Measurements from ENCODE around the gene SKIDA1. TPM values are rescaled to one million over a fixed set of nuclear protein-coding genes. Genes with fewer than 3 reads are reported as not detected.

The SKIDA1 gene
- total RNA-seq, 1 donor from 2014 or later, result 1.4 TPM

- DNase-seq (ENCODE audit: low read depth in 2 of 2), result no peak
Measured at GRCh38 chr10:21487416-21488180, 37.9 kb downstream of the SKIDA1 start.

GRCh38 chr10:21482821-21483220, 42.7 kb downstream of the SKIDA1 start:
- DNase-seq (ENCODE audit: low read depth in 2 of 2), result no peak

DNA sequence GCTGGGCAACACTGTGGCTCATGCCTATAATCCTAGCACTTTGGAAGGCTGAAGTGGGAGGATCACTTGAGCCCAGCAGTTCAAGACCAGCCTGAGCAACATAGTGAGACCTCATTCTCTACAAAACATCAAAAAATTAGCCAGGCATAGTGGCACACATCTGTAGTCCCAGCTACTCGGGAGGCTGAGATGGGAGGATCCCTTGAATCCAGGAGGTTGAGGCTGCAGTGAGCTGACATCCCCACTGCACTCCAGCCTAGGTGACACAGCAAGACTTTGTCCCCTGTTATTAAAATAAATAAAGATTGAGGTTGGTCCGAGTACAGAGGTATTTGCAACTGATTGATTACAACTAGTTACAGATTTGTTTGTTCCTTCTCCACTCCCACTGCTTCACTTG, 44.1 kb downstream of the SKIDA1 start:
- no peak for DNase-seq (ENCODE audit: low read depth in 2 of 2)

DNA sequence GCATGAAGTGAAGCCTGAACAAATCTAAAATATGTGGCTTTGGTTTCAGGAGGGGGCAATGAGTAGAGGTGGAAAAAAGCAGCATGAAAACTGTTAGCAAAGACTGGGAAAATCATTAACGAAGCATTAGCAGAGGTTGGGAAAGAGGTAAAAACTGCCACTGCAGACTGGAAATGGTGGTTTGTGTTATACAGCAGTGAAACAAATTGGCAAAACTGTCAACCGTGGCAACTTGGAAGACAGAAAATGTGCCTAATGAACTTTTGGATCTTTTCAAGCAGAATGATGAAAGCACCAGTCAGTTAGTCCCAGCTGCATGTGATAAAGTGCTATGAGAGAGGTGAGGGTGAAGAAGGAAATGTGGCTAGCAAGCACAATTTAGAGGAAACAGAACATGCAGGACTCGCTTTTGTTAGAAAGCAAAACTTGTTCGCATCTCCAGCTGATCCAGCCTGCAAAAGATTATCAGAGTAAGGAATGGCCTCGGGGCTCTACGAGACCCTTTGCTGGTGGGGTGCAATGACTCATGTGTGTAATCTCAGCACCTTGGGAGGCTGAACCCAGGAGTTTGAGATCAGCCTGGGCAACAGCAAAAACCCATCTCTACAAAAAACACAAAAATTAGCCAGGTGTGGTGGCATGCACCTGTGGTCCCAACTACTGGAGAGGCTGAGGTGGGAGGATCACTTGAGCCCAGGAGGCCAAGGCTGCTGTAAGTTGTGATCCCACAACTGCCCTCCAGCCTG, 45.7 kb downstream of the SKIDA1 start:
- DNase-seq (ENCODE audit: low read depth in 2 of 2), result no peak

- no peak for DNase-seq (ENCODE audit: low read depth in 2 of 2)
Measured at GRCh38 chr10:21475393-21475792, 50.1 kb downstream of the SKIDA1 start.

DNA sequence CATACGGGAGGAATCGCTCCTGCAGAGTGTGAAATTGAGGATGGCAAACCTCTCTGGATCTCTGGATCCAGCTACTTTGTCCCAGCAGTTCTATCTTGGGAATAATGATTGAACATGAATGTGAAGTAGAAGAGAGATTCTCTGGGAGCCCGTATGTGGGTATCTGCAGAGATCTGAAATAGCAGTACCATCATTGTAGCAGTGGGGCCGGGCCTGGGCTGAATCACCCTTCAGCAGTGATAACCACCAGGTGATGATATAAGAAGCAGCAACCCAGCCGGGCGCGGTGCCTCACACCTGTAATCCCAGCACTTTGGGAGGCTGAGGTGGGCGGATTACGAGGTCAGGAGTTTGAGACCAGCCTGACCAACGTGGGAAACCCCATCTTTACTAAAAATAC, 51.9 kb downstream of the SKIDA1 start:
- no peak for DNase-seq (ENCODE audit: low read depth in 2 of 2)

DNA sequence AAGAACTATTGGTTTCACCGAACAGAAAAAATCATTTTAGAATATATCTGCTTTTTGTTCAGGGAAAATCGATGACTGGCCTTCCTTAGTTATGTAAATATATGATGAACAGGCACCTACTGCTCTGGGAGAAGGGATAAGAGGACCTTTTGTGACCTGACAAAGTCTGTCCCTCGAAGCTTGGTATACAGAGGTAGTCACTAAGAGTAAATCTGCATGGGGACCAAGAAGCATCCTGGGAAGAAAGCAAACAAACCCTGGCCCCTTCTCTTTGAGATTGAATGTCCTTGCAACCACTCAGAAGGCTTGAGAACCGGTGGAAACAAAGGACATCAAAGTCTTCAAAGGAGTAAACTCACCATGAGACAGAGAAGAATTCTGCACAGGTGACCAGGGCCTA, 52.3 kb downstream of the SKIDA1 start:
- no peak for DNase-seq (ENCODE audit: low read depth in 2 of 2)

GRCh38 chr10:21468086-21468485, 57.4 kb downstream of the SKIDA1 start:
- no peak for DNase-seq (ENCODE audit: low read depth in 2 of 2)

GRCh38 chr10:21467633-21468032, 57.8 kb downstream of the SKIDA1 start:
- DNase-seq (ENCODE audit: low read depth in 2 of 2), result no peak

DNA sequence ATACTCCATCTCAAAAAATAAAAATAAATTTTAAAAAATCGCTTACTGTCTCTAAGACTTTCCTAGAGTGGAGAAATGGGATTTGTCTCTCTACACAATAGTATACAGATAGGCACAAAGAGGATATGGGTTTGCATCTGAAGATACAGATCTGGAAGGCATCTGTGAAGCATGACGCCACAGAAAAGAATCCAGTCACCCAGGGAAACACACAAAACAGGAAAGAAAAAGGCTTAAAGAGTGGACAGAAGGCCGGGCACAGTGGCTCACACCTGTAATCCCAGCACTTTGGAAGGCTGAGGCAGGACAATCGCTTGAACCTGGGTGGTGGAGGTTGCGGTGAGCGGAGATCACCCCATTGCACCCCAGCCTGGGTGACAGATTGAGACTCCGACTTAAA, 61.3 kb downstream of the SKIDA1 start:
- DNase-seq (ENCODE audit: low read depth in 2 of 2), result peak in 1 of 2 donors; percentile 24

Other genes with a start within 250 kb of the SKIDA1 start
- gene MLLT10, start 8.6 kb upstream of the SKIDA1 start, total RNA-seq, result 28.1 and 46.6 TPM in 2 replicates